PC-9 (cell line): ENCODE data around the gene TGFBI. TPM values are rescaled to one million over a fixed set of nuclear protein-coding genes. Genes with fewer than 3 reads are reported as not detected.

Experiments
- BruUV-seq: library from RNA; stranded (reverse); fragments of 400-500 nt; replicated peaks from 2 replicates; lab custom pipeline; 2021; lab: Mats Ljungman, UMichigan
- CTCF ChIA-PET: fragments of 300-600 bp; sonication (Branson Sonifier 250); formaldehyde crosslinking; loops from one replicate; lab custom pipeline; 2022; ENCODE audit warnings: antibody characterized with exemption; lab: Charles Lee
- POLR2A ChIA-PET: fragments of 300-600 bp; sonication (Branson Sonifier 250); formaldehyde crosslinking; loops from one replicate; lab custom pipeline; 2022; ENCODE audit warnings: antibody characterized with exemption; ENCODE audit not compliant: unreplicated experiment; lab: Charles Lee
- DNase-seq, 2 experiments: peaks; one replicate each; pipeline versions ENCODE4 v3.0.0 to v3.0.0-alpha.2; 2015 to 2022; ENCODE audit warnings: mixed read lengths in 1 of 2
- H2AFZ ChIP-seq: fragments of 200-600 bp; sonication (generic); 2 replicates; pipeline ENCODE4 v1.8.1; 2017; ENCODE audit warnings: antibody characterized with exemption
- H3F3A ChIP-seq: fragments of 200-600 bp; sonication (generic); 2 replicates; pipeline ENCODE4 v1.8.1; 2017; ENCODE audit warnings: antibody characterized with exemption, mild to moderate bottlenecking, low read depth; ENCODE audit not compliant: insufficient read depth
- H3K27ac ChIP-seq: fragments of 200-600 bp; sonication (generic); 2 replicates; pipeline ENCODE4 v1.6.1; 2016; ENCODE audit warnings: mixed run types
- H3K27me3 ChIP-seq: fragments of 200-600 bp; sonication (generic); 2 replicates; pipeline ENCODE4 v1.6.1; 2016; ENCODE audit warnings: low read depth, mixed run types; ENCODE audit not compliant: insufficient read depth
- H3K36me3 ChIP-seq: fragments of 200-600 bp; sonication (generic); 2 replicates; pipeline ENCODE4 v1.6.1; 2016; ENCODE audit warnings: low read depth, mixed run types
- H3K4me1 ChIP-seq: fragments of 200-600 bp; sonication (generic); replicated peaks from 2 replicates; pipeline ENCODE4 v1.6.1; 2016; ENCODE audit warnings: mixed run types; ENCODE audit not compliant: insufficient read depth
- H3K4me2 ChIP-seq: fragments of 200-600 bp; sonication (generic); 2 replicates; pipeline ENCODE4 v1.6.1; 2017; ENCODE audit warnings: mixed run types
- H3K4me3 ChIP-seq: fragments of 200-600 bp; sonication (generic); 2 replicates; pipeline ENCODE4 v1.6.1; 2016; ENCODE audit warnings: mixed run types
- H3K79me2 ChIP-seq: fragments of 200-600 bp; sonication (generic); 2 replicates; pipeline ENCODE4 v1.6.1; 2017; ENCODE audit warnings: low read depth, mixed run types
- H3K9me2 ChIP-seq: fragments of 200-600 bp; sonication (generic); 2 replicates; pipeline ENCODE4 v1.8.1; 2017; ENCODE audit warnings: mild to moderate bottlenecking; ENCODE audit not compliant: insufficient read depth
- H3K9me3 ChIP-seq: fragments of 200-600 bp; sonication (generic); 2 replicates; pipeline ENCODE4 v1.8.1; 2016; ENCODE audit warnings: low read depth; ENCODE audit not compliant: insufficient read depth
- H4K20me1 ChIP-seq: fragments of 200-600 bp; sonication (generic); 2 replicates; pipeline ENCODE4 v1.8.1; 2017; ENCODE audit not compliant: insufficient read depth
- CTCF ChIP-seq: fragments of 200-600 bp; sonication (generic); conservative IDR thresholded peaks from 2 replicates; pipeline ENCODE4 v1.6.1; 2017; ENCODE audit warnings: mixed run types, antibody characterized with exemption, mild to moderate bottlenecking, moderate library complexity
- EZH2 ChIP-seq: fragments of 200-600 bp; sonication (generic); IDR thresholded peaks from 2 replicates; pipeline ENCODE4 v1.8.0; 2017; ENCODE audit warnings: antibody characterized with exemption, low read depth
- intact Hi-C: fragments of 100-400 bp; cut with micrococcal nuclease; formaldehyde crosslinking; loops from one replicate; pipeline ENCODE4 v1.10.0; 2022; ENCODE audit not compliant: unreplicated experiment
- total RNA-seq: library from RNA; stranded (reverse); gene quantifications from 2 replicates; pipeline ENCODE4 v1.2.3, GENCODE V29; 2021

The TGFBI gene
- total RNA-seq, 1 experiment from 2014 or later, result 437 TPM

DNA sequence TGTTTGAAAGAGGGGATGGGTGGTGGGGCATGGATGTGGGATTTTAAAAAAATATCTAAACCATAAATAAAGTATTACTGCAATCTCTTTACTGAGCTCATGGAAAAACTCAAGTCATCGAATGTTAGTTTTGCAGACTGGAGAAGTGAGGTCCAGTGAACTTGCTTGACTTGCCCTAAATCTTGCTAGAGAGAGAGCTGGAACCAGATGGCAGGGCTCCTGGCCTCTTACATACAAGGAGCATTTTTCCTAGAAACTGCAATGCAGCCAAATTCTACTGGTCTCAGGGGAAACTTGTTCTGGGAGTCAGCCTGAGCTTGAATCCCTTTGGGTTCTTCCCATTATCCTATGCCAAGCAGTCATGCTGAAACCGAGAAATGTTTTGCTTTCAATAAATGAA lies 2.9 kb upstream of the TGFBI start:
- TF ChIP-seq EZH2 (no peak), CTCF (no peak)
- ChIA-PET CTCF (no interaction called here), POLR2A (no interaction called here)
- H3F3A ChIP-seq, result peaks cover 21% of the 10 kb centered on the region
- H3K36me3 ChIP-seq, result no peaks in the 10 kb centered on the region
- DNase-seq, result no peak
- BruUV-seq, result no TSS peak
- H3K27ac ChIP-seq, result no peak overlapping the region
- intact Hi-C loops, result no loop called here
- no peaks in the 10 kb centered on the region for H3K9me2 ChIP-seq
- peaks cover 19% of the 10 kb centered on the region for H3K79me2 ChIP-seq
- H3K4me1 ChIP-seq, result peaks cover 47% of the 10 kb centered on the region
- H4K20me1 ChIP-seq, result no peaks in the 10 kb centered on the region
- no peaks in the 10 kb centered on the region for H3K27me3 ChIP-seq
- H3K4me2 ChIP-seq, result no peak overlapping the region
- no peaks in the 10 kb centered on the region for H3K9me3 ChIP-seq
- no peak overlapping the region for H3K4me3 ChIP-seq
- no peak overlapping the region for H2AFZ ChIP-seq

- no TSS peak for BruUV-seq
- Histone ChIP-seq H3K27me3 (no peaks in the 10 kb centered on the region), H3K9me2 (no peaks in the 10 kb centered on the region), H3K27ac (no peak overlapping the region), H3K4me3 (no peak overlapping the region), H3K4me2 (no peak overlapping the region), H3K36me3 (no peaks in the 10 kb centered on the region), H4K20me1 (no peaks in the 10 kb centered on the region), H3F3A (peaks cover 14% of the 10 kb centered on the region; the same call in 1 of the 2 replicates), H2AFZ (no peak overlapping the region), H3K9me3 (no peaks in the 10 kb centered on the region), H3K4me1 (peaks cover 47% of the 10 kb centered on the region), H3K79me2 (peaks cover 24% of the 10 kb centered on the region)
- DNase-seq, result no peak
- CTCF ChIA-PET, result no interaction called here
- TF ChIP-seq CTCF (no peak), EZH2 (no peak)
- POLR2A ChIA-PET, result no interaction called here
- intact Hi-C loops, result no loop called here
Measured at GRCh38 chr5:136026636-136027035, 2.2 kb upstream of the TGFBI start.

- Histone ChIP-seq H3K9me3 (no peaks in the 10 kb centered on the region), H3F3A (peaks cover 15% of the 10 kb centered on the region), H3K36me3 (no peaks in the 10 kb centered on the region), H2AFZ (no peak overlapping the region), H3K27ac (no peak overlapping the region), H3K79me2 (peaks cover 24% of the 10 kb centered on the region), H3K4me3 (no peak overlapping the region), H3K4me2 (no peak overlapping the region), H3K9me2 (no peaks in the 10 kb centered on the region), H3K27me3 (no peaks in the 10 kb centered on the region), H3K4me1 (peaks cover 47% of the 10 kb centered on the region), H4K20me1 (no peaks in the 10 kb centered on the region)
- no peak for TF ChIP-seq CTCF
- no peak for TF ChIP-seq EZH2
- DNase-seq, result no peak
- ChIA-PET POLR2A (no interaction called here), CTCF (no interaction called here)
- BruUV-seq, result no TSS peak
- intact Hi-C loops, result no loop called here
Measured at GRCh38 chr5:136027311-136027710, 1.5 kb upstream of the TGFBI start.
